ENCODE results near the gene HTR4.

- no peak for TF ChIP-seq TARDBP (IDR thresholded peaks at IDR 0.05)
- TF ChIP-seq SP1 (IDR thresholded peaks at IDR 0.05), result no peak
- TF ChIP-seq HDGF (IDR thresholded peaks at IDR 0.05; ENCODE audit: borderline replicate concordance), result no peak
- no peak for TF ChIP-seq BHLHE40 (IDR thresholded peaks at IDR 0.05; ENCODE audit: borderline replicate concordance)
- TF ChIP-seq PKNOX1 (IDR thresholded peaks at IDR 0.05), result no peak
- no peak for TF ChIP-seq NFRKB (IDR thresholded peaks at IDR 0.05)
- TF ChIP-seq FOXM1 (IDR thresholded peaks at IDR 0.05; ENCODE audit: borderline replicate concordance), result no peak
- no peak for TF ChIP-seq FOXA1 (IDR thresholded peaks at IDR 0.05)
- no peak for TF ChIP-seq ELF4 (IDR thresholded peaks at IDR 0.05)
- TF ChIP-seq CTBP1 (IDR thresholded peaks at IDR 0.05; ENCODE audit: borderline replicate concordance), result no peak
Measured at GRCh38 chr5:148697180-148697808, 43.0 kb upstream of the HTR4 start.

All from HEK293T (cell line).